Transverse colon (tissue), 4 donors: ENCODE data around the gene ACACA. TPM values are rescaled to one million over a fixed set of nuclear protein-coding genes. Genes with fewer than 3 reads are reported as not detected.

Experiments
- DNase-seq: peaks from one replicate; pipeline ENCODE4 v3.0.0-alpha.2; 2019
- H3K27ac ChIP-seq, 4 donors: fragments of 200-600 bp; sonication (generic); 2 replicates each; pipeline ENCODE4 v1.5.1; 2016 to 2018; ENCODE audit warnings: inconsistent platforms in 4 of 4
- H3K27me3 ChIP-seq: fragments of 200-600 bp; sonication (generic); 2 replicates; pipeline ENCODE4 v1.5.1; 2017; ENCODE audit warnings: inconsistent platforms
- H3K36me3 ChIP-seq, 4 donors: fragments of 200-600 bp; sonication (generic); 2 replicates each; pipeline ENCODE4 v1.5.1; 2017 to 2019; ENCODE audit warnings: inconsistent platforms in 4 of 4
- H3K4me1 ChIP-seq, 4 donors: fragments of 200-600 bp; sonication (generic); 2 replicates each; pipeline ENCODE4 v1.5.1; 2017 to 2020; ENCODE audit warnings: inconsistent platforms in 4 of 4
- H3K4me3 ChIP-seq, 4 donors: fragments of 200-600 bp; sonication (generic); 1 replicate in 1 of 4; 2 replicates in 3 of 4; pipeline versions ENCODE4 v1.5.1 to v1.6.1; 2017 to 2019; ENCODE audit warnings: inconsistent platforms in 4 of 4
- H3K9me3 ChIP-seq, 2 donors: fragments of 200-600 bp; sonication (generic); 2 replicates each; pipeline ENCODE4 v1.5.1; 2017 to 2019; ENCODE audit warnings: inconsistent platforms in 2 of 2
- EP300 ChIP-seq: sonication (generic); formaldehyde crosslinking; IDR thresholded peaks from one replicate; pipeline ENCODE4 v1.6.1; 2017; ENCODE audit warnings: antibody characterized with exemption, low read depth
- POLR2A ChIP-seq: fragments of 450-650 bp; IDR thresholded peaks from one replicate; pipeline ENCODE4 v1.6.1; 2016; ENCODE audit warnings: antibody characterized with exemption, mild to moderate bottlenecking, moderate library complexity
- POLR2AphosphoS5 ChIP-seq, 3 donors: sonication (generic); formaldehyde crosslinking; IDR thresholded peaks; one replicate each; pipeline ENCODE4 v1.6.1; 2016; ENCODE audit warnings: antibody characterized with exemption in 3 of 3
- WGBS, 2 donors: methylation state at CpG; one replicate each; pipeline ENCODE4 v1.1.5; 2018; ENCODE audit warnings: low coverage in 1 of 2; 5-methylcytosine and 5-hydroxymethylcytosine counted together
- in situ Hi-C, 4 donors: fragments of 200-750 bp; cut with MboI; loops; one replicate each; pipeline versions ENCODE4 v1.15.0 to v1.15.1; 2017; ENCODE audit warnings: low sequenced_read_pairs in 3 of 4, low pct_ligation_motif_present in 1 of 4, low pct_unique_long_range_greater_than_20kb in 1 of 4
- intact Hi-C: fragments of 100-400 bp; cut with DNase I; formaldehyde crosslinking; loops from one replicate; pipeline ENCODE4 v1.15.1; 2023; ENCODE audit warnings: low total_unique reads
- total RNA-seq, 4 donors: library from RNA; depleted of rRNA; stranded (reverse); fragments of >200 nt; gene quantifications; one replicate each; pipeline ENCODE4 v1.1.0, GENCODE V29; 2016
- TF ChIP-seq, protein P1 (sequence below), 5 experiments: fragments of 200-600 bp in 3 of 5; fragments of 450-650 bp in 2 of 5; sonication (generic) in 3 of 5; IDR thresholded peaks; 1 replicate in 2 of 5; 2 replicates in 3 of 5; pipeline ENCODE4 v1.5.1; 2016 to 2017; ENCODE audit warnings: antibody characterized with exemption in 5 of 5, inconsistent platforms in 3 of 5, mild to moderate bottlenecking in 2 of 5, moderate library complexity in 1 of 5

The ACACA gene
- total RNA-seq, 4 donors from 2014 or later, result 21.7 to 173 (median 23.9) TPM

GRCh38 chr17:37045351-37045922 is 361.2 kb downstream of the ACACA start:
- WGBS, 2 donors, result 74 to 100% methylated on average over 1 to 7 of the region's 7 CpGs
- no peaks in the 10 kb centered on the region for H3K27me3 ChIP-seq
- H3K4me1 ChIP-seq, result peaks cover 0 to 3% (median 0%) of the 10 kb centered on the region in 4 donors
- H3K27ac ChIP-seq, result no peak overlapping the region
- H3K4me3 ChIP-seq, result no peak overlapping the region
- no peak for TF ChIP-seq EP300
- no peak for TF ChIP-seq POLR2AphosphoS5 (IDR thresholded peaks at IDR 0.05)
- TF ChIP-seq, protein P1, sequence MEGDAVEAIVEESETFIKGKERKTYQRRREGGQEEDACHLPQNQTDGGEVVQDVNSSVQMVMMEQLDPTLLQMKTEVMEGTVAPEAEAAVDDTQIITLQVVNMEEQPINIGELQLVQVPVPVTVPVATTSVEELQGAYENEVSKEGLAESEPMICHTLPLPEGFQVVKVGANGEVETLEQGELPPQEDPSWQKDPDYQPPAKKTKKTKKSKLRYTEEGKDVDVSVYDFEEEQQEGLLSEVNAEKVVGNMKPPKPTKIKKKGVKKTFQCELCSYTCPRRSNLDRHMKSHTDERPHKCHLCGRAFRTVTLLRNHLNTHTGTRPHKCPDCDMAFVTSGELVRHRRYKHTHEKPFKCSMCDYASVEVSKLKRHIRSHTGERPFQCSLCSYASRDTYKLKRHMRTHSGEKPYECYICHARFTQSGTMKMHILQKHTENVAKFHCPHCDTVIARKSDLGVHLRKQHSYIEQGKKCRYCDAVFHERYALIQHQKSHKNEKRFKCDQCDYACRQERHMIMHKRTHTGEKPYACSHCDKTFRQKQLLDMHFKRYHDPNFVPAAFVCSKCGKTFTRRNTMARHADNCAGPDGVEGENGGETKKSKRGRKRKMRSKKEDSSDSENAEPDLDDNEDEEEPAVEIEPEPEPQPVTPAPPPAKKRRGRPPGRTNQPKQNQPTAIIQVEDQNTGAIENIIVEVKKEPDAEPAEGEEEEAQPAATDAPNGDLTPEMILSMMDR (IDR thresholded peaks at IDR 0.05), result no peak
- in situ Hi-C loops, result loop anchor here in 3 of 4 donors (5.0 to 25.0 kb wide), 3 partner anchors 408 to 421 kb away; no protein-coding TSS in a partner anchor
- intact Hi-C loops, result no loop called here
- no peaks in the 10 kb centered on the region for H3K36me3 ChIP-seq
- no peak for DNase-seq
- H3K9me3 ChIP-seq, result no peaks in the 10 kb centered on the region

DNA sequence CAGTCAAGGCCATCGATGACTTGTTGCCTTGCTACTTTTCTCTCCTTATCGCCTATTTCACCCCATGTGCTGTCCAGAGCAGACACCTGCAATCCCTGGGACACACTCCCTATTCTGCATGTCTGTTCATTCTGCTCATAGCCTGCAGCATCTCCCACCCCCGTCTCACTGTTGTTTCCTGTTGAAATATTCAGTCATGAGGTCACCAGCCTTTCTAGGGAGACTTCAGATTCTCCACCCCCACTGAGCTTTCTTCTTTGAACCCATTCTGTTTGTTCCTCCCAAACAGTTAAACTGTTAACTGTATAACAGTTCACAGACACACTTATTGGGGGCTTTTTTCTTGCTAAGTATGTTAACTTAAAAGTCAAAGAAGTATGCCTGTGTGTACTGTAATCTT is 363.4 kb downstream of the ACACA start:
- Histone ChIP-seq H3K4me1 (peaks cover 0 to 3% (median 0%) of the 10 kb centered on the region in 4 donors), H3K27me3 (no peaks in the 10 kb centered on the region), H3K36me3 (no peaks in the 10 kb centered on the region), H3K9me3 (no peaks in the 10 kb centered on the region), H3K27ac (no peak overlapping the region), H3K4me3 (no peak overlapping the region)
- TF ChIP-seq, protein P1 (IDR thresholded peaks at IDR 0.05), result no peak
- TF ChIP-seq POLR2A (no peak), POLR2AphosphoS5 (IDR thresholded peaks at IDR 0.05) (no peak), EP300 (no peak)
- in situ Hi-C loops, result loop anchor here in 2 of 4 donors (10.0 to 25.0 kb wide), 2 partner anchors 406 to 418 kb away; no protein-coding TSS in a partner anchor
- intact Hi-C loops, result no loop called here
- WGBS, 2 donors, result 88 to 93% methylated on average over 3 of the region's 3 CpGs
- DNase-seq, result no peak

- intact Hi-C loops (no loop called here), in situ Hi-C loops (loop anchor here in 2 of 4 donors (10.0 to 25.0 kb wide), 2 partner anchors 405 to 417 kb away; no protein-coding TSS in a partner anchor)
- Histone ChIP-seq H3K4me1 (no peaks in the 10 kb centered on the region), H3K9me3 (no peaks in the 10 kb centered on the region), H3K36me3 (no peaks in the 10 kb centered on the region), H3K4me3 (no peak overlapping the region), H3K27ac (no peak overlapping the region), H3K27me3 (no peaks in the 10 kb centered on the region)
- no peak for DNase-seq
- TF ChIP-seq, protein P1 (IDR thresholded peaks at IDR 0.05), result no peak
- TF ChIP-seq POLR2A, result no peak
- TF ChIP-seq EP300, result no peak
- TF ChIP-seq POLR2AphosphoS5 (IDR thresholded peaks at IDR 0.05), result no peak
Measured at GRCh38 chr17:37041932-37042331, 364.7 kb downstream of the ACACA start.

DNA sequence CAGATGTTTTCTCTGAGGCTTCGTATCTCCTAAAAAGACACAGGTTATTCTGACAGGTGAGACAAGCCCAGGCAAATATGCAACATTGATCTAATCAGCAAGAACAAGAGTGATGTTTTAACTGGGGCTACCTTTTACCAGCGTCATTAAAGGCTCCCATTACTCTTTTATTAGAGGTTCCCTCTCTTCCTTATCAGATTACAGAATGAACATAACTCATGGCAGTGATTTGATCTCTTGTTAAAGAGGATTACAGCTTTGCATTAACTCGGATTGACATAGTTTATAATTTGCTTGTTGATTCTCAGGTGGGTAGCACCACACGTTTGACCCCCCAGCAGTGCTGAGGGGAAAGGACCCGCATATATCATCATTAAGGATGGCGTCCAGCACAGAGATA is 367.4 kb downstream of the ACACA start:
- DNase-seq, result no peak
- Histone ChIP-seq H3K9me3 (no peaks in the 10 kb centered on the region), H3K27ac (no peak overlapping the region), H3K4me3 (no peak overlapping the region), H3K4me1 (no peaks in the 10 kb centered on the region), H3K36me3 (no peaks in the 10 kb centered on the region), H3K27me3 (no peaks in the 10 kb centered on the region)
- in situ Hi-C loops (loop anchor here in 1 of 4 donors (25.0 kb wide), 1 partner anchor 402 kb away; no protein-coding TSS in a partner anchor), intact Hi-C loops (no loop called here)
- TF ChIP-seq EP300 (no peak), POLR2A (no peak), POLR2AphosphoS5 (IDR thresholded peaks at IDR 0.05) (no peak)
- TF ChIP-seq, protein P1 (IDR thresholded peaks at IDR 0.05), result no peak
- WGBS, 2 donors, result 71 to 73% methylated on average over 4 to 6 of the region's 6 CpGs
